ENCODE measurements around the gene KRTAP10-3. TPM values are rescaled to one million over a fixed set of nuclear protein-coding genes. Genes with fewer than 3 reads are reported as not detected.

KRTAP10-3 gene
- total and polyA plus RNA-seq, 2 experiments from 2014 or later, result not detected

DNA sequence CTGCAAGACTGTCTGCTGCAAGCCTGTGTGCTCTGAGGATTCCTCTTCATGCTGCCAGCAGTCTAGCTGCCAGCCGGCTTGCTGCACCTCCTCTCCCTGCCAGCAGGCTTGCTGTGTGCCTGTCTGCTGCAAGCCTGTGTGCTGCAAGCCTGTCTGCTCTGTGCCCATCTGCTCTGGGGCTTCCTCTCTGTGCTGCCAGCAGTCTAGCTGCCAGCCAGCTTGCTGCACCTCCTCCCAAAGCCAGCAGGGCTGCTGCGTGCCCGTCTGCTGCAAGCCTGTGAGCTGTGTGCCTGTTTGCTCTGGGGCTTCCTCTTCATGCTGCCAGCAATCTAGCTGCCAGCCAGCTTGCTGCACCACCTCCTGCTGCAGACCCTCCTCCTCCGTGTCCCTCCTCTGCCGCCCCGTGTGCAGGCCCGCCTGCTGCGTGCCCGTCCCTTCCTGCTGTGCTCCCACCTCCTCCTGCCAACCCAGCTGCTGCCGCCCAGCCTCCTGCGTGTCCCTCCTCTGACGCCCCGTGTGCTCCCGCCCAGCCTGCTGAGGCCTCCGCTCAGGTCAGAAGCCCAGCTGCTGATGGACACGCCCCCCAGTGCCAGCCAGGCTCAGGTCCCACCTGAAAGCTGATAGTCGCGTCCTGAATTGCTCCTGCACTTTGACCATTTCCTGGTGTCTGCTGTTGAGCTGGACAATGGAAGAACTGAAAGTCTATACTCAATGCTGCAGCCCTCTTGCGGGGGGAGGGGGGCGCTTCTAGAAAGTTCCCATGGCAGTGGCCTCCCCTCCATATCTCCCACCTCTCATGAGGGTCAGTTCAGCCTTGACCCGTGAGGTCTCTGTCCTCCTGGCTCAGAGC lies 16.1 kb upstream of the KRTAP10-3 start:
- Mint-ChIP-seq H3K4me3 (no peak overlapping the region), H3K36me3 (ENCODE audit: low read depth) (peaks cover 7% of the 10 kb centered on the region), H3K4me1 (peaks cover 5% of the 10 kb centered on the region), H3K27me3 (ENCODE audit: insufficient read depth, low read depth, poor library complexity) (peaks cover 10% of the 10 kb centered on the region), H3K27ac (no peak overlapping the region), H3K9me3 (peaks cover 42% of the 10 kb centered on the region)
- peak; percentile 74 for ATAC-seq
- no peaks in the 10 kb centered on the region for H3K27me3 ChIP-seq (ENCODE audit: insufficient read depth)
- TF ChIP-seq, protein P1, sequence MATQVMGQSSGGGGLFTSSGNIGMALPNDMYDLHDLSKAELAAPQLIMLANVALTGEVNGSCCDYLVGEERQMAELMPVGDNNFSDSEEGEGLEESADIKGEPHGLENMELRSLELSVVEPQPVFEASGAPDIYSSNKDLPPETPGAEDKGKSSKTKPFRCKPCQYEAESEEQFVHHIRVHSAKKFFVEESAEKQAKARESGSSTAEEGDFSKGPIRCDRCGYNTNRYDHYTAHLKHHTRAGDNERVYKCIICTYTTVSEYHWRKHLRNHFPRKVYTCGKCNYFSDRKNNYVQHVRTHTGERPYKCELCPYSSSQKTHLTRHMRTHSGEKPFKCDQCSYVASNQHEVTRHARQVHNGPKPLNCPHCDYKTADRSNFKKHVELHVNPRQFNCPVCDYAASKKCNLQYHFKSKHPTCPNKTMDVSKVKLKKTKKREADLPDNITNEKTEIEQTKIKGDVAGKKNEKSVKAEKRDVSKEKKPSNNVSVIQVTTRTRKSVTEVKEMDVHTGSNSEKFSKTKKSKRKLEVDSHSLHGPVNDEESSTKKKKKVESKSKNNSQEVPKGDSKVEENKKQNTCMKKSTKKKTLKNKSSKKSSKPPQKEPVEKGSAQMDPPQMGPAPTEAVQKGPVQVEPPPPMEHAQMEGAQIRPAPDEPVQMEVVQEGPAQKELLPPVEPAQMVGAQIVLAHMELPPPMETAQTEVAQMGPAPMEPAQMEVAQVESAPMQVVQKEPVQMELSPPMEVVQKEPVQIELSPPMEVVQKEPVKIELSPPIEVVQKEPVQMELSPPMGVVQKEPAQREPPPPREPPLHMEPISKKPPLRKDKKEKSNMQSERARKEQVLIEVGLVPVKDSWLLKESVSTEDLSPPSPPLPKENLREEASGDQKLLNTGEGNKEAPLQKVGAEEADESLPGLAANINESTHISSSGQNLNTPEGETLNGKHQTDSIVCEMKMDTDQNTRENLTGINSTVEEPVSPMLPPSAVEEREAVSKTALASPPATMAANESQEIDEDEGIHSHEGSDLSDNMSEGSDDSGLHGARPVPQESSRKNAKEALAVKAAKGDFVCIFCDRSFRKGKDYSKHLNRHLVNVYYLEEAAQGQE (IDR thresholded peaks at IDR 0.05; ENCODE audit: unreplicated experiment), result no peak
- TF ChIP-seq POLR2AphosphoS5 (IDR thresholded peaks at IDR 0.05; ENCODE audit: low read depth), result no peak
- no peak for TF ChIP-seq CREB1 (CRISPR knock-in tag; IDR thresholded peaks at IDR 0.05; ENCODE audit: low read depth)
- TF ChIP-seq EZH2phosphoT487 (IDR thresholded peaks at IDR 0.05; ENCODE audit: unreplicated experiment), result no peak
- TF ChIP-seq ZNF114 (CRISPR knock-in tag; IDR thresholded peaks at IDR 0.05), result no peak
- TF ChIP-seq ZNF331 (CRISPR knock-in tag; IDR thresholded peaks at IDR 0.05; ENCODE audit: low read depth), result no peak
- no peak for TF ChIP-seq EZH2 (IDR thresholded peaks at IDR 0.05; ENCODE audit: low read depth, unreplicated experiment)
- TF ChIP-seq, protein P2, sequence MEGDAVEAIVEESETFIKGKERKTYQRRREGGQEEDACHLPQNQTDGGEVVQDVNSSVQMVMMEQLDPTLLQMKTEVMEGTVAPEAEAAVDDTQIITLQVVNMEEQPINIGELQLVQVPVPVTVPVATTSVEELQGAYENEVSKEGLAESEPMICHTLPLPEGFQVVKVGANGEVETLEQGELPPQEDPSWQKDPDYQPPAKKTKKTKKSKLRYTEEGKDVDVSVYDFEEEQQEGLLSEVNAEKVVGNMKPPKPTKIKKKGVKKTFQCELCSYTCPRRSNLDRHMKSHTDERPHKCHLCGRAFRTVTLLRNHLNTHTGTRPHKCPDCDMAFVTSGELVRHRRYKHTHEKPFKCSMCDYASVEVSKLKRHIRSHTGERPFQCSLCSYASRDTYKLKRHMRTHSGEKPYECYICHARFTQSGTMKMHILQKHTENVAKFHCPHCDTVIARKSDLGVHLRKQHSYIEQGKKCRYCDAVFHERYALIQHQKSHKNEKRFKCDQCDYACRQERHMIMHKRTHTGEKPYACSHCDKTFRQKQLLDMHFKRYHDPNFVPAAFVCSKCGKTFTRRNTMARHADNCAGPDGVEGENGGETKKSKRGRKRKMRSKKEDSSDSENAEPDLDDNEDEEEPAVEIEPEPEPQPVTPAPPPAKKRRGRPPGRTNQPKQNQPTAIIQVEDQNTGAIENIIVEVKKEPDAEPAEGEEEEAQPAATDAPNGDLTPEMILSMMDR (conservative IDR thresholded peaks at IDR 0.05; ENCODE audit: low read depth in 2 of 2), result no peak
- TF ChIP-seq NANOG (IDR thresholded peaks at IDR 0.05; ENCODE audit: borderline replicate concordance), result no peak
- no peak for TF ChIP-seq STAT1 (IDR thresholded peaks at IDR 0.05; ENCODE audit: unreplicated experiment)
- TF ChIP-seq, protein P3, sequence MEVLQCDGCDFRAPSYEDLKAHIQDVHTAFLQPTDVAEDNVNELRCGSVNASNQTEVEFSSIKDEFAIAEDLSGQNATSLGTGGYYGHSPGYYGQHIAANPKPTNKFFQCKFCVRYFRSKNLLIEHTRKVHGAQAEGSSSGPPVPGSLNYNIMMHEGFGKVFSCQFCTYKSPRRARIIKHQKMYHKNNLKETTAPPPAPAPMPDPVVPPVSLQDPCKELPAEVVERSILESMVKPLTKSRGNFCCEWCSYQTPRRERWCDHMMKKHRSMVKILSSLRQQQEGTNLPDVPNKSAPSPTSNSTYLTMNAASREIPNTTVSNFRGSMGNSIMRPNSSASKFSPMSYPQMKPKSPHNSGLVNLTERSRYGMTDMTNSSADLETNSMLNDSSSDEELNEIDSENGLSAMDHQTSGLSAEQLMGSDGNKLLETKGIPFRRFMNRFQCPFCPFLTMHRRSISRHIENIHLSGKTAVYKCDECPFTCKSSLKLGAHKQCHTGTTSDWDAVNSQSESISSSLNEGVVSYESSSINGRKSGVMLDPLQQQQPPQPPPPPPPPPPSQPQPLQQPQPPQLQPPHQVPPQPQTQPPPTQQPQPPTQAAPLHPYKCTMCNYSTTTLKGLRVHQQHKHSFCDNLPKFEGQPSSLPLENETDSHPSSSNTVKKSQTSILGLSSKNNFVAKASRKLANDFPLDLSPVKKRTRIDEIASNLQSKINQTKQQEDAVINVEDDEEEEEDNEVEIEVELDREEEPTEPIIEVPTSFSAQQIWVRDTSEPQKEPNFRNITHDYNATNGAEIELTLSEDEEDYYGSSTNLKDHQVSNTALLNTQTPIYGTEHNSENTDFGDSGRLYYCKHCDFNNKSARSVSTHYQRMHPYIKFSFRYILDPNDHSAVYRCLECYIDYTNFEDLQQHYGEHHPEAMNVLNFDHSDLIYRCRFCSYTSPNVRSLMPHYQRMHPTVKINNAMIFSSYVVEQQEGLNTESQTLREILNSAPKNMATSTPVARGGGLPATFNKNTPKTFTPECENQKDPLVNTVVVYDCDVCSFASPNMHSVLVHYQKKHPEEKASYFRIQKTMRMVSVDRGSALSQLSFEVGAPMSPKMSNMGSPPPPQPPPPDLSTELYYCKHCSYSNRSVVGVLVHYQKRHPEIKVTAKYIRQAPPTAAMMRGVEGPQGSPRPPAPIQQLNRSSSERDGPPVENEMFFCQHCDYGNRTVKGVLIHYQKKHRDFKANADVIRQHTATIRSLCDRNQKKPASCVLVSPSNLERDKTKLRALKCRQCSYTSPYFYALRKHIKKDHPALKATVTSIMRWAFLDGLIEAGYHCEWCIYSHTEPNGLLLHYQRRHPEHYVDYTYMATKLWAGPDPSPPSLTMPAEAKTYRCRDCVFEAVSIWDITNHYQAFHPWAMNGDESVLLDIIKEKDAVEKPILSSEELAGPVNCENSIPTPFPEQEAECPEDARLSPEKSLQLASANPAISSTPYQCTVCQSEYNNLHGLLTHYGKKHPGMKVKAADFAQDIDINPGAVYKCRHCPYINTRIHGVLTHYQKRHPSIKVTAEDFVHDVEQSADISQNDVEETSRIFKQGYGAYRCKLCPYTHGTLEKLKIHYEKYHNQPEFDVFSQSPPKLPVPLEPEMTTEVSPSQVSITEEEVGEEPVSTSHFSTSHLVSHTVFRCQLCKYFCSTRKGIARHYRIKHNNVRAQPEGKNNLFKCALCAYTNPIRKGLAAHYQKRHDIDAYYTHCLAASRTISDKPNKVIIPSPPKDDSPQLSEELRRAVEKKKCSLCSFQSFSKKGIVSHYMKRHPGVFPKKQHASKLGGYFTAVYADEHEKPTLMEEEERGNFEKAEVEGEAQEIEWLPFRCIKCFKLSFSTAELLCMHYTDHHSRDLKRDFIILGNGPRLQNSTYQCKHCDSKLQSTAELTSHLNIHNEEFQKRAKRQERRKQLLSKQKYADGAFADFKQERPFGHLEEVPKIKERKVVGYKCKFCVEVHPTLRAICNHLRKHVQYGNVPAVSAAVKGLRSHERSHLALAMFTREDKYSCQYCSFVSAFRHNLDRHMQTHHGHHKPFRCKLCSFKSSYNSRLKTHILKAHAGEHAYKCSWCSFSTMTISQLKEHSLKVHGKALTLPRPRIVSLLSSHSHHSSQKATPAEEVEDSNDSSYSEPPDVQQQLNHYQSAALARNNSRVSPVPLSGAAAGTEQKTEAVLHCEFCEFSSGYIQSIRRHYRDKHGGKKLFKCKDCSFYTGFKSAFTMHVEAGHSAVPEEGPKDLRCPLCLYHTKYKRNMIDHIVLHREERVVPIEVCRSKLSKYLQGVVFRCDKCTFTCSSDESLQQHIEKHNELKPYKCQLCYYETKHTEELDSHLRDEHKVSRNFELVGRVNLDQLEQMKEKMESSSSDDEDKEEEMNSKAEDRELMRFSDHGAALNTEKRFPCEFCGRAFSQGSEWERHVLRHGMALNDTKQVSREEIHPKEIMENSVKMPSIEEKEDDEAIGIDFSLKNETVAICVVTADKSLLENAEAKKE (CRISPR knock-in tag; IDR thresholded peaks at IDR 0.05), result no peak
- no peak for TF ChIP-seq JUNB (IDR thresholded peaks at IDR 0.05; ENCODE audit: unreplicated experiment)
- TF ChIP-seq, protein P4, sequence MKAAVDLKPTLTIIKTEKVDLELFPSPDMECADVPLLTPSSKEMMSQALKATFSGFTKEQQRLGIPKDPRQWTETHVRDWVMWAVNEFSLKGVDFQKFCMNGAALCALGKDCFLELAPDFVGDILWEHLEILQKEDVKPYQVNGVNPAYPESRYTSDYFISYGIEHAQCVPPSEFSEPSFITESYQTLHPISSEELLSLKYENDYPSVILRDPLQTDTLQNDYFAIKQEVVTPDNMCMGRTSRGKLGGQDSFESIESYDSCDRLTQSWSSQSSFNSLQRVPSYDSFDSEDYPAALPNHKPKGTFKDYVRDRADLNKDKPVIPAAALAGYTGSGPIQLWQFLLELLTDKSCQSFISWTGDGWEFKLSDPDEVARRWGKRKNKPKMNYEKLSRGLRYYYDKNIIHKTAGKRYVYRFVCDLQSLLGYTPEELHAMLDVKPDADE (IDR thresholded peaks at IDR 0.05), result no peak
- no peak overlapping the region for H2AFZ ChIP-seq
- no peaks in the 10 kb centered on the region for H3F3A ChIP-seq (replicated peaks; ENCODE audit: low read depth)
- DNase-seq (ENCODE audit: low spot score), result peak; percentile 47
- H3K4me1 ChIP-seq (ENCODE audit: insufficient read depth), result no peaks in the 10 kb centered on the region
- no peaks in the 10 kb centered on the region for H3K79me2 ChIP-seq (replicated peaks; ENCODE audit: insufficient read depth)
- H3K4me3 ChIP-seq, result no peak overlapping the region
- H3K4me2 ChIP-seq, result no peak overlapping the region
- no peaks in the 10 kb centered on the region for H3K36me3 ChIP-seq (ENCODE audit: insufficient read depth)
- H3K27ac ChIP-seq (ENCODE audit: low read depth), result no peak overlapping the region
- H3K9me2 ChIP-seq (ENCODE audit: insufficient read depth), result no peaks in the 10 kb centered on the region
- H4K20me1 ChIP-seq (replicated peaks; ENCODE audit: insufficient read depth), result no peaks in the 10 kb centered on the region

Measured in GM23338 (cell line).